Loucy (cell line): Measurements from ENCODE around the gene KRTAP9-7.

Experiments used
- CTCF ChIP-seq: fragments of 200-600 bp; sonication (generic); conservative IDR thresholded peaks from 2 replicates; pipeline ENCODE4 v1.5.1; 2014; ENCODE audit warnings: mild to moderate bottlenecking, antibody characterized with exemption, low read length
- EZH2phosphoT487 ChIP-seq: fragments of 200-600 bp; IDR thresholded peaks from 2 replicates; pipeline ENCODE4 v1.6.1; 2018; ENCODE audit warnings: antibody characterized with exemption, mild to moderate bottlenecking, moderate library complexity, borderline replicate concordance

GRCh38 chr17:41263212-41263611 is 12.3 kb upstream of the KRTAP9-7 start:
- TF ChIP-seq CTCF (no peak), EZH2phosphoT487 (no peak)
